A673 (cell line): Measurements from ENCODE around the gene SENP5.

Experiments
- EZH2 ChIP-seq: fragments of 200-600 bp; sonication (generic); IDR thresholded peaks from 2 replicates; pipeline ENCODE4 v1.6.1; 2017; ENCODE audit warnings: borderline replicate concordance, low read depth, mild to moderate bottlenecking, mixed read lengths, antibody characterized with exemption, low read length; ENCODE audit not compliant: poor library complexity, severe bottlenecking
- TF ChIP-seq, protein P1 (sequence below): fragments of 300-800, 200-600 bp; sonication (generic); conservative IDR thresholded peaks from 2 replicates; pipeline ENCODE4 v1.5.1; 2017; ENCODE audit warnings: low read depth, mild to moderate bottlenecking, antibody characterized with exemption, low read length, moderate library complexity, mixed read lengths

DNA sequence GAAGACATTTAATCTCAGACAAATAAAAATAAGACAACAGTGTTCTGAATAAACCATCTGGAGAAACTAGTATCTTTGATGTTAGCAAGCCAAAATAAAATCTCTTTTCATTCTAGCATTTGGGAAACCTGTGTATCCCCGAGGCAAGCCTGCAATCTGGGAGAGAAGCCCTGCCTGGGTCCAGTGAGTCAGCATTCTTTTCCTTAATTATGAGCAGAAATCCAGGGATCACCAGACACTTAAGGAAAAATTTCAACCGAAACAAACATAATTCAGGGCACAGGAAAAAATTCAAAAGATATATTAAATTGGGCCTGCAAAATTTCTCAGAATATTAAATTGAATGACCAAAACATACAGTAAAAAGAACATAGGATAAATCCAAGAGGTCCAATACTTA lies 70.4 kb downstream of the SENP5 start:
- TF ChIP-seq, protein P1, sequence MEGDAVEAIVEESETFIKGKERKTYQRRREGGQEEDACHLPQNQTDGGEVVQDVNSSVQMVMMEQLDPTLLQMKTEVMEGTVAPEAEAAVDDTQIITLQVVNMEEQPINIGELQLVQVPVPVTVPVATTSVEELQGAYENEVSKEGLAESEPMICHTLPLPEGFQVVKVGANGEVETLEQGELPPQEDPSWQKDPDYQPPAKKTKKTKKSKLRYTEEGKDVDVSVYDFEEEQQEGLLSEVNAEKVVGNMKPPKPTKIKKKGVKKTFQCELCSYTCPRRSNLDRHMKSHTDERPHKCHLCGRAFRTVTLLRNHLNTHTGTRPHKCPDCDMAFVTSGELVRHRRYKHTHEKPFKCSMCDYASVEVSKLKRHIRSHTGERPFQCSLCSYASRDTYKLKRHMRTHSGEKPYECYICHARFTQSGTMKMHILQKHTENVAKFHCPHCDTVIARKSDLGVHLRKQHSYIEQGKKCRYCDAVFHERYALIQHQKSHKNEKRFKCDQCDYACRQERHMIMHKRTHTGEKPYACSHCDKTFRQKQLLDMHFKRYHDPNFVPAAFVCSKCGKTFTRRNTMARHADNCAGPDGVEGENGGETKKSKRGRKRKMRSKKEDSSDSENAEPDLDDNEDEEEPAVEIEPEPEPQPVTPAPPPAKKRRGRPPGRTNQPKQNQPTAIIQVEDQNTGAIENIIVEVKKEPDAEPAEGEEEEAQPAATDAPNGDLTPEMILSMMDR: no peak
- TF ChIP-seq EZH2: no peak
